ENCODE data around the gene CDH13. TPM values are rescaled to one million over a fixed set of nuclear protein-coding genes. Genes with fewer than 3 reads are reported as not detected.
A peak's percentile ranks its signal among the peaks of the same experiment; 100 is the strongest.

CDH13 gene
- polyA plus RNA-seq, 10 donors, result 32.5 to 56.9 (median 47.0) TPM

DNA sequence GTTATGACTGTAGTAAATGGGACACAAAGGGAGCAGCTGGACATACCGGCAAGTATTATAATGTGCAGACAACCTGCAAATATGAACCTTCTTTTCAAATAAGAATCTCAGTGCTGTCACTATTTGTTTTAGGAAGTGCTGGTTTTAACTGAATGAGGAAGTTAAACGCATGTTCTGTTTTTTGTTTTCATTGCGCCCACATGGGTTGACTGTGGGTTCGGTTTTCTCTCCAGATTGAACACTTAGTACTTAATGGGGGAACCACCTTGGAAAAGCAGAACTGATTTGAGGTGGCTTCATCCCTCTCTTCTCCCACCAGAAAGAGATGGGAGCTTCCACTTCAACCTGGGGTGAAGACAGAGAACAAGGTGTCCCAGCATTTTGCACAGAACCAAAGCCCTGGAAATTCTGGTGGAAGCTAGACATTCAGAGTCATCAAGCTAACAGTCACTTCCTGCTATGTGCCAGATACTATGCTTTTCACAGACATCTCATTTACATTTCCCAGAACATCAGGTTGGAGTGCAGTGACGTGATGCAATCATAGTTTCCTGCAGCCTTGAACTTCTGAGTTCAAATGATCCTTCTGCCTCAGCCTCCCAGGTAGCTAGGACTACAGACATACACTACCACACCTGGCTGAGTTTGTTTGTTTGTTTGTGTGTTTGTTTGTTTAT lies 149.8 kb downstream of the CDH13 start:
- DNase-seq, result no peak

DNA sequence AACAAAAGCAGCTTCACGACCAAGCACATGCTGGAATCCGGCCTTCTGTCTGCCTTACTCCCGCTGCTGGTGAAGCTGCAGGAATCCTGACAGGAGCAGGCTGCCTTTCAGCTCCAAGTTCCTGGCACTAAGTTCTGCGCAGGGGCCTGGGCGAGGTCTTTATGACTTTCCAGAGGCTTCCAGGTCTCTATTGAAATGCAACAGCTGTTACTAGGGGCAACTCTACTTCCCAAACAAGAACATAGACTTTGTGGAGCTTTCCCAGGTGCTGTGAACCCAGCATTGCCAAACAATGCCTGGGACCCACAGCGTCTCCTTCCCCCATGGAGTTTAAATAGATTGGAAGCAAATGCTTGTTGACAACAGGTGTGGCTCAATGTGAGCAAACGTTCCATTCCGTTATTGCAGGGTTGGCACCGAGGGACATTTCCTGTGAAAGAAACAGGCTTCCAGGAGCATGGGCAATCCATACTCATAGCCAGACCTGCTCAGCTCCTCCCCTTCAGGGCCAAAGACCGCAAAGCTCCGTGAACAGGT lies 156.0 kb downstream of the CDH13 start:
- peak; percentile 18 to 57 (median 38) for DNase-seq

DNA sequence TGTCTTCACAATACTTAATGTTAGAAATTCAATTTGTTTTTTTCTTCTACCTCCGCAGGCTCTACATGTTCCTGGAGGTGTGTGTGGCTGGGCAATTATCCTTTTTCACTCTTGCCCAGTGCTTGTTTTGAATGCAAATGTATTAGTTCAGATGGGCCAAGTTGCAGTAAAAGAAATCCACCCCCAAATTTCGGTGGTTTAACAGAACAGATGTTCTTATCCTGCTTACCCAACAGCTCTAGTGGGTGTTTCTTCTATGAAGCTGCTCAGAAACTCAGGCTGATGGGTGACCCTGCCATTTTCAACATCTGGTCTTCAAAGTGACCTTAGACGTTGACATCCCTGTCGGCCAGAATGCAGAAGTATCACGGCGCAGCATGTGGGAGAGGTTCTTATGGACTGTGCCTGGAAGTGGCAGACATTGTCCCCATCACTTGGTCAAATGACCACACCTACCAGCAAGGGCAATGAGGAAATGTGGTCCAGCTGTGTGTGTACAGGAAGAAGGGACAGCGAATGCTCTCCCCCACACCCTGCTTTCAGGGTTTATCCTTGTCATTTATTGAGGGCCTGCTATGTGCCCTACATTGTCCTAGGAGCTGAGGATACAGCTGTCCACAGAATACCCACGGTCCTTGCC lies 157.3 kb downstream of the CDH13 start:
- DNase-seq, result no peak

DNA sequence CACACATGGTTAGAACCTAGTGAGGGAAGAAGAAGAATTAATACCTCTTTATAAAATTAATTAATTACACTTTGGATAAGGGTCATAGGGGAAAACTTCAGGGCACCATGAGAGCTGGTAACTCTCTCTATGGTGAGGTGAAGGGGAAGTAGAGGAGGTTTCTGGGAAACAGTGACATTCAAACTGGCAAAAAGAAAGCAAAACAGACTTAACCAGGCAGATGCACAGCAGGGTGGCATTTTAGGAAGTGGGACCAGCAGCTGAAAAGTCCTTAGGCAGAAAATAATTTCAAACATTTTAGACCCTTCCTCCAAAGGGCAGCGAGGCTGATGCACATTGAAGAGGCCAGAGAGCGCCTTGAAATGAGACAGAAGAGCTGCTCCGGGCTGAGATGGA lies 157.8 kb downstream of the CDH13 start:
- no peak for DNase-seq

DNA sequence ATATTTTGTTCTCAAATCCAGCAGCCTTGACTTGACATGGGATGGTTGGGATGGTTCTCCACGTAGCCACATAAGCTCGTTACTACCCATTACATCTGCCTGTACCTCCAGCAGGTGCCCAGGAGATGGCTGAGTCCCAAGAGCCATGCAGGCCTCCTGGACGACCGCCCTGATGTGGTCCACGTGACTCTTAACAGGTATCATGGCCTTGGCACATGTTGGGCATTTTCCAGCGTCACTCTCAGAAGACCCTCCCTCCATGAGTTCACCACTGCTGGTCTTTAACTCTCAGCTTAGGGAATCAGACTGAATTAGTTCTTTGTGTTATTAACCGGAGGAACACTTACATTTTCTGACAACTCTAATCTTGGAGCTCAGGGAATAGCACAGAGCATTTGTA lies 161.5 kb downstream of the CDH13 start:
- DNase-seq, result no peak

DNA sequence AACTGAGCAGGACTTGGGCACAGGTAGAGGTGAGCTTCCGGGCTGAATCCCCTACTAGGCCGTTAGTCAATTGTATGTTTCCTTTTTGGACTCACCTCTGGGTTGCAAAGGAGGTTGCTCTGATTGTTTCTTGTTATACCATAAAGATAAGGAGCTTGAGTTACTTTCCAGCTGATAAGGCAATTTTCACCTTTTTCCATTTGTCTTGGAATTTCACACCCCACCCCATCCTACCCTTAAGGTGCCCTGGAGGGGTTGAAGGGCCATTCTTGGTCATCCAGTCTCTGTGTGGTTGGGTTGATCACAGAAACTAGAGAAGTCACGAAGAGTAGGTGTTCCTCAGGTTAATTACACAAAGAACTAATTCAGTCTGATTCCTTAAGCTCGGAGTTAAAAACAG lies 162.2 kb downstream of the CDH13 start:
- DNase-seq, result no peak

DNA sequence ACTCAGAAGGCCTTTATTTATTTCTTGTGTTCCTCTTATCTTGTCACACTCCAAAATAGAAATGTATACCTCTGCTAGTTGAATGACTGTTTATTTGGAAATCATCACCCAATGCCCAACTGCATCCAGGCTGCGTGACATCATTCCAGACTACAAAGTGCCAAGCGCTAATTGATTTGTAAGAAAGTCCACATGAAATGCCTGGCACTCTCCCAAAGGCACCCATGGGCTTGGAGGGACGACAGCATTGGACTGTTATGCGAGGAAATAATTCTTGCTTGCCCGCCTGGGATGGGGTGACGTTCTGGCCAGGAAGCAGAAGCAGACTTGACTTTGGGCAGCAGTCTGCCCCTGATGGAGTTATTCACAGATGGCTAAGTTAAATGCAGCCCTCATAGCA lies 165.9 kb downstream of the CDH13 start:
- DNase-seq, result no peak

DNA sequence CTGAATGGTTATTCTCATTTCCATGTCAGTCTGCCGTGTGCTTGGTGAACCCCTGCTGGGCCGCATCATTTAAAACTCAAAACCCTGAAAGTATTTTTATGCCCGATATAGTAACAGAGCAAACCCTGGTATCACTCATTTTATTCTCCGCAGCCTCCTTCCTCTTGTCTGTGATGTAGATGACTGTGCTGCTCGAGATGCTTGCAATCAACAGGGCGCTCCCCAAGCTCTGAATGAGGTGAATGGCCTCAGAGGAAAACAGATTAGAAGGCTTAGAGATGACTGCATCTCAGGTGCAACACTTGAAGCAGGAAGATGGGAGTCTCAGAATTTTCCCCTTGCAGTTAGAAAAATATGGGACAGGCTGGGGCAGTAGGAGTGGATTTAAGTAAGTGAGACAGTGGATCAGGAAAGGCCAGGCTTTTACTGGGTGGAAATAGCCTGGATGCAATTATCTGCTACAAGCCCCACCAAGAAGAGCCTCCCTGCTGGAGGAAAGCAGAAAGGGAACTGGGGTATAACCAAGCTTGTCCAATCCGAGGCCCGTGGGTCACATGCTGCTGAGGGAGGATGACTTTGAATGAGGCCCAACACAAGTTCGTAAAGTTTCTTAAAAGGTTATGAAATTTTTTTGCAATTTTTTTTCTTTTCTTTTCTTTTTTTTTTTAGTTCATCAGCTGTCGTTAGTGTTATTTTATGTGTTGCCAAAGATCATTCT lies 166.9 kb downstream of the CDH13 start:
- DNase-seq, result no peak

DNA sequence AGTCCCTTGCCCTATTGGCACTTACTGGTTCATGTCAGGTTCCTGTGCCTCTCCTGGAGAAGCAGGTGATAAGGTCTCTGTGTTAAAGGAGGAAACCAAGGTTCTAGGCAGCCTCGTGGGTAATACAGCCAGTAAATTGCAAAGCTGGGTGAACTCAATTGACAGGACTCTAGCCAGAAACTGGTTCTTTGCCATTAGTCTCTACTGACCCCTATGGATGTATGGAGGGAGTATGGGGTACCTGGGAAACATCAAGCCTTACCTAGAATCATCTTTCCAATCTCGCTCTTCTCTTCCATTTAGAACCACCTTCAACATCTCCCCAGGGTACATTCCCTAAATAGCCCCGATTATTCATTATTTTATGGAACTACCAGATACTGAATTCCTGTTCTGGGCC lies 169.3 kb downstream of the CDH13 start:
- no peak for DNase-seq

DNA sequence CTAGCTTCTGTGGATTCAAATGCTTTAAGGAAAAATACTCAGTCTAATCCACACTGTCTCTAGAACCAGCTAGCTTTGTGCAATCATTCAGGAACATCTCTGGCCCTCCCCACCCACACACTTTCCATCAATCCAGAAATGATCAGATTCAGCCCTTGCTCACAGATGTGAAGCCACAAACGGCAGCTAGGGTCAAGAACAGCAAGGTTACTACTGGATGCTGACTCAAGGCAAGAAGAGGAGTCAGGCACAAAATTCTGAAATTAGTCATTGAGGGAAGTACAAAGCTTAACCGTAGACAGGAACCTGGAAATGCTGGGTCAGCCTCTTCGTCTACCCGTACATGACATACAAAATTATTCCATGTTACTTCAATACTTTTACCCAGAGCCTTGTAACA lies 174.6 kb downstream of the CDH13 start:
- DNase-seq, result no peak

DNA sequence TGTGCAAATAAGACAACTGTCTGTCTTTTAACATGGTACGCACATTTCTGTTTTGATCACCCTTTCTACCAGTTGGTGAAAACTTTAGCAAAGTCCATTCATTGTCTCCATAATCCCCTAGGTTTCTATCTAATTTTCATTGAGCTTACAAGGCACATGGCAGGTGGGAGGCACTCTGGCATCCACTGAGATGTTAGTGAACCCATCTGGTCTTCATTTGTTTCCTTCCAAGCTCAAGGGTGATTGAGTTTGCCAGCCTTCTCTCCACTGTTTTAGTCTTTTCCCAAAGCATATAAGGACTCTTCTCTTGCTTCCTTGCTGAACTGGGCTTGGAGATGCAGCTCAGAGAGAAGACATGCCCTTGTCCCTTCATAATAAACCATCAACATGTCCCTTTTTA lies 179.1 kb downstream of the CDH13 start:
- no peak for DNase-seq

DNA sequence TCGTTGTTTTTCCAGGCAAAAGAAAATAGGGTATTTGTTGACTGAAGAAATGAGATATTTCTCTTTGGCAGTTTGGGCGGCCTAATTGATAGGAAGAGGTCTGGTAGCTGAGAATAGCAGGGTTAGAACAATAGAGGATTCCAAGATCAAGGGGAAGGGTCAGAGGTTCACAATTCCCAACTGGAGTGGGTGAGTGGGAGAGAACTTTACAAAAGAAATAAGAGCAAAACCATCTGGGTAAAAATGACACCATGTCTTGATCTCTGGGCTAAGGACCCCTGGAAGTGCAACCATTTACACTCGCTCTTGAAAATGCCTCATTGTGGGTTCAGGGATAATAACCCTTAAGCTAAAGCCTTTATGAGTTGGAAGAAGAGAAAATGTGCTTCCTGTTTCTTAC lies 180.5 kb downstream of the CDH13 start:
- no peak for DNase-seq

DNA sequence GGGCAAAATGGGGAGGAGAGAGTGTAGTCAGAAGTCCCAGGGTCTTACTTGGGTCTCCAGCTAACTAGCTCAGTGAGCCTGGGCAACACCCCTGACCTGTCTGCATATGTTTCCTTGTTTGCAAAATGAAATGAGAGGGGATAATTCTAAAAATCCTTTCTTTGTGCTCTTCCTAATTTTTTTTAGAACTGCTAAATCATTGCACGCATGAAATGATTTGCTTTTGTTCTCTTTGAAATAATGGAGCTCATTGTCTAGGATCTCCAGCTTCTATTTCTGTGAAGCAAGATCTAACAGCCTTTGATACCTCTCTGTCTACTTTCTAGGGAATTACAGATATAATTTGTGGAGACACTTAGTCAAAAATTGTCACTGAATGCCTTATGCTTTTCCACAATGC lies 181.3 kb downstream of the CDH13 start:
- no peak for DNase-seq

DNA sequence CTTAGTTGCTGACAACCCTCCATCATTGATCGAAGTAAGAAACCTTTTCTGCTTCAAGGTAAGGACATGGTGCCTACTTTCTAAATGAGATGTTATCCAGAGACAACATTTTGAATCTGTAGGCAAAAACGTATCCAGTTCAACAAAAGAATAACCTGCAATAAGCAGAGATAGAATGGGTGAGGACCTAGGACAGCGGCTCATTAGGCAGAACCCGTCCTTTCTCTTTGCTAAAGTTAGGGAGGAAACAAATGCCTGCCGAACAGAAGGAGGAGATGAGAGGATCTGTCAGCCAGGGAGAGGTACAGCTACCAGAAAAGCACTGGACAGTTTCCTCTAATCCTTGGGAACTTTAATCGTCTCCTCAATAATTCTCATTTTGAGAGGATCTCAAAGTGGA lies 183.3 kb downstream of the CDH13 start:
- DNase-seq, result no peak

DNA sequence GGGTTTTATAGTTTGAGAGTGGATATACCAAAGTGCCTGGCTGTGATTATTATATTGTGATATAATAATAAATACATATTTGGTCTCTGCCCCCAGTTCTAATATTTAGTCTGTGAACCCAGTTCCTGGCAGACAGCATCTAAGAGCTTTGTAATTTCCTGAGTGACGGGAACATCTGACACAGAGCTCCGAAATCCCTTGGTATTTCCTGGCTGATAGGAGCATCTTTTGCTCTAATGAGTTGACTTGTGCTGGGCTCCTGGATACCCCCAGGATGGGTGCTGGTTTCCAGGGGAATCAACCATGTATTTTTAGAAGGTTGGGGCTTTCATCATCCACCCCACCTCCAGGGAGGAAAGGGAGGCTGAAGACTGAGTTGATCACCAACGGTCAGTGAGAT lies 187.3 kb downstream of the CDH13 start:
- no peak for DNase-seq

DNA sequence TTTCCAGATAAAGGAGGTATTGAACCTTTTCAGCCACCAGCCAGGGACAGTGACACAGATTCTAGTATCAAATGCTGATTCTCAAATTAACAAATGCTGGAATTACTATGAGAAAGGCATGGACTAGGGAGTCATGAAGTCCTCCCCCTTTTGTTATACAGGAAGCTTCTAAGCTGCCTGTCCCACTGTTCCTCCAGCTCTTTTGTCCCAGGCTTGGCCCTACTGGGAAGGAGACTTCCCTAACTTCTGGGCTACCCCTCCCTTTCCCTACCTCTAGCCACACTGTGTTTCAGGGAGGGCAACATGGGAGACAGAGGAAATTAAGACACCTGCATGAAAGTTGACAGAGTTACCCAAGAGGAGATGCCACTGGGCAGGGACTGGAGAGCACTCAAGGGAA lies 192.5 kb downstream of the CDH13 start:
- no peak for DNase-seq

DNA sequence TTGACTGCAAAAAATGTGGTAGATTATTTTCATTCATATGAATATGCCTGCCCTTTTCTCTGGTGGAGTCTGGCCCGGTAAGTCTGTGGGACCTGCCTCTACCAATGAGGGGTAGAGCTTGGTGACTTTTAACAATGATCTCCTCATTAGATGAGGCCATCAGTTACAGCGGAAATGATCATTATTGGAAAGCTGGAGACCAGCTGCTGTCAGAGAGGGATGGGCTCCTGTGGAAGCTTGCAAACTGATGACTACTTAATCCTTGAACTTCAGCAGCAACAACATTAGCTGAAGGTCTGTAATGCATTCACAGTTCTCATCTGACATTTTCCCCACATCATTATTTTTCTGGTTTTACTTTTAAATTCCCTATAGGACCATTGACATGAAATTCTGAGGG lies 194.1 kb downstream of the CDH13 start:
- DNase-seq, result no peak

DNA sequence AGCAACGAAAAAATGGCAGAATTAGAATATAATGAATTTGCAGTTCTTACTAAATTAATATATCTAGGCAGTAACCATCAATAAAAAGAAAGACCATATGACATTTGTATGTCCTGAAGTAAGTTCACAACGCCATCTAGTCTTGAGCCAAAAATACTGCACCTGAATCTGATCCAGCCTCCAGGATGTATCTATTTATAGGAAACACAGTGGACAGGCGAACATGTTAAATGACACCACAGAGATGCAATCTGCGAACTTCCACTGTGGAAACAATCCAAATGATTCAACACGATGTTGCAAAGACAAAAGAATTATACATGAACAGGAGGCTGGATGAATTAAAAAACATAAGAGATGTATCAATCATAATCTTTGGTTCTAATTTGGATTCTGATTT lies 197.6 kb downstream of the CDH13 start:
- no peak for DNase-seq

DNA sequence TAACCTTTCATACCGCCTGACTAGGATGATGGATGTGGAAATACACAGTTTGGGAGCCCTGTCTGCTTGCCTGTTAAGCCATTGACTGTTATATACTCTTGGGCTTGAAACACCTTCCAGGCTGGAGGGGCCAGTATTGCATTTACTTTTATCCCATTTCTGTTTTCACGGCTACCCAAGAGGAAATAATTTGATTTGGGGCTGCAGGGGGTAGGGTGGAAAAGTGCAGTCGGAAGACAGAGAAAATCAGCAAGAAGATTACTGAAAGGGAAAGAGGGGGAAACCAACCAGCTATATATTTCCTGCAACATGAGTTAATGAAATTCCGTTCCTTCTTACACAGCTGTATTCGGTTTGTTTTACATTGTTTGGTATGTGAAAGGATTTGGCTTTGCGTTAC lies 202.5 kb downstream of the CDH13 start:
- DNase-seq, result no peak

DNA sequence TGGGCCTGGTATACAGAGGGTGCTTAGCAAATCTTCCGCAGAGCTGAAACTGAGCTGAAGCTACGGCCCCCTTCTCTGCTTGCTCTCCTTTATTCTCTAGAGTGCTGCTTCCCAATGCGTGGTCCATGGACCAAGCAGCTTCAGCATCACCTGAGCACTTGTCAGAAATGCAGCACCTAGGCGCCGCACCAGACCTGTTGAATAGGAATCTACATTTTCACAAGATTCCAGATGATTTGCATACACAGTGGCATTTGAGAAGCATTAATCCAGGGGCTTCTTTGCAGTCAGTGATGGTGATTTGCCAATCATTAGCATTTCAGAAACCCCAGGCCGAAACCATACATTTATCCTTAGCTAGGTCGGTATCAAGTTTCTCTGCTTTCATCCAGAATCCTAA lies 204.2 kb downstream of the CDH13 start:
- no peak for DNase-seq

DNA sequence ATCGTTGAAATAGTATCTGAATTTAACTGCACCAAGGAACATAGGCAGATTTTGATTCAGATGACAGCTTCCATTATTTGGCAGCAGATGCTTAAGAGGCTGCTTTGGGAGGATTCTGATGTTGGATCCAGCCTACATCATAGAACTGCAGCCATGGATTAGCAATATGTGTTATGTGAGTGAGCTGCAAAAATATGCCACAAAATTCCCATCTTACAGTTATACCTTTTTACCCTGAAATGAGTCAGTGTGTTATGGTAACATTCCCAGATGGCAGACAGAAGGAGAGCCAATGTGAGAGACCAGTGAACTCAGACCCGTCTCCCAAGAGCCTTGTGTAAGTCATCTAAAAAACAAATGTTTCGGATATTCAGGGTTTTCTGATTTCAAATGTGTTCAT lies 206.1 kb downstream of the CDH13 start:
- peak in 1 of 3 donors; percentile 70 for DNase-seq

DNA sequence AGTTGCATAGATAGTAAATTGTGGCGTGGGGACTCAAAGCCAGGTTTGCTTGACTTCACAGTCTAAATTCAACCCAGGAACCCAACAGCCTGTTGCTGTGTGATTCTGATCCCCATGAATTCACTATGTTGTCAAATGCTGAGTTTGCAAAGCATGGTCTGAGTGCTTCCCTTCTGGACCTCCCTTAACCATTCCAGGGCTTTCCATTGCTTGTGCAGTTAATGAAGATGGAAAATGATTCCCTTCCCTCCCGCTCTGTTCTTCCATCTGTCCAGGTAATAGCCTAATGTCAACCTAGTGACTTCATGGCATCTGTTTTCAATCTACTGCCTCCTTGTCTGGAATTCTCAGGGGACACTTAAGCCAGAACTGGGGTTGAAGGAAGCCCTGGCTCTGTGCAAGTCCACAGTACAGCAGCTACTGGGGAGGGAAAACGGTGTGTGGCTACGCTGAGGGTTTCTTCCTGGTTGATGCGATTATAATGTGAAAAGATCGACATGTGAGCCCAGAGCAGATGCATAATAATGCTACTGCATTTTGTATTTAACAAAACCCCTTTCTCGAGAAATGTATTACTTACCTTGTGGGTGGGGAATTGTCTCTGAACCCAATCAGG lies 206.7 kb downstream of the CDH13 start:
- DNase-seq, result no peak

Data from muscle of back (tissue), 11 donors.